ENCODE results near the gene PMF1.

PMF1 gene

DNA sequence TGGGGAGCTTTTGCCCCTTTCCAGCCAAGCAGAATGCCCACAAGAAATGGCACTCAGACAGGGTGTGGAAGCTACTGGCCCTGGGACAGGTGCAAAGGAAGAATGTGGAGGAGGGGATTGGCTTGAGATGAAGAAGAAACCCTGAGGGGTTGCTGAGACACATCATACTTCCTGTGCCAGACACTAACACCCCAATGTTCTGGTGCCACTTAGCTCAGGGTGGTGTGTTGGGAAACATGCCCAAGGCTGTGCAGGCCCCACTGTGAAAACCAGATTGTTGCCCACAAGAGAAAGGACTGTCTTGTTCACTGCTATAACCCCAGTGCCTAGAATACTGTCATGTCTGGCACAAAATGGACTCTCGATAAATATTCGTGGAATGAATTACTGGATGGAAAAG, 44.9 kb downstream of the PMF1 start:
- Histone ChIP-seq H3K9me3 (ENCODE audit: insufficient read depth, low read depth, low read length) (no peaks in the 10 kb centered on the region), H3K4me1 (ENCODE audit: insufficient read depth, low read length) (no peaks in the 10 kb centered on the region), H3K27ac (ENCODE audit: low read length) (no peak overlapping the region), H3K27me3 (ENCODE audit: insufficient read depth, low read length) (no peaks in the 10 kb centered on the region), H3K36me3 (ENCODE audit: insufficient read depth, low read depth, low read length) (peaks cover 92% of the 10 kb centered on the region), H3K9ac (ENCODE audit: low read depth, low read length) (no peak overlapping the region), H3K4me3 (ENCODE audit: low read length) (no peak overlapping the region)

DNA sequence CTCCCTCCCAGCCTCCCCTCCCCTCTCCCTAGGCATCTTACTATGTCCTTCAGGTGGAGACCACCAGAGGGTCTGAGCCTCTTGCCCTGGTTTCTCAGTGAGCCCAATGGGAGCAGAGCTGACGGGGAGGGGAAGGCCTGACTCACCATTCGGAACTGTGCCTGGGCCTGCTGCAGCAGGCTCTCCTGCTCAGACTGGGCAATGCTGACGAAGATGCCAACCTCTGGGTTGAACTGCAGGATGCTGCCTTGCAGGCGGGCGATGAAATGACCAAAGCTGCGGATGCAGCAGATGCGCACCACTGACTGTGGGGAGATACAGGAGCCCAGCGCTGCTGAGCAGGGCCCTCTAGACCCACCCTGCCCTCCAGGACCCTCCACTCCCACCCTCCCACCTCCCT, 46.1 kb downstream of the PMF1 start:
- no peaks in the 10 kb centered on the region for H3K9me3 ChIP-seq (ENCODE audit: insufficient read depth, low read depth, low read length)
- no peak overlapping the region for H3K27ac ChIP-seq (ENCODE audit: low read length)
- no peaks in the 10 kb centered on the region for H3K27me3 ChIP-seq (ENCODE audit: insufficient read depth, low read length)
- H3K36me3 ChIP-seq (ENCODE audit: insufficient read depth, low read depth, low read length), result peaks cover 92% of the 10 kb centered on the region
- H3K9ac ChIP-seq (ENCODE audit: low read depth, low read length), result no peak overlapping the region
- H3K4me3 ChIP-seq (ENCODE audit: low read length), result no peak overlapping the region
- no peaks in the 10 kb centered on the region for H3K4me1 ChIP-seq (ENCODE audit: insufficient read depth, low read length)

DNA sequence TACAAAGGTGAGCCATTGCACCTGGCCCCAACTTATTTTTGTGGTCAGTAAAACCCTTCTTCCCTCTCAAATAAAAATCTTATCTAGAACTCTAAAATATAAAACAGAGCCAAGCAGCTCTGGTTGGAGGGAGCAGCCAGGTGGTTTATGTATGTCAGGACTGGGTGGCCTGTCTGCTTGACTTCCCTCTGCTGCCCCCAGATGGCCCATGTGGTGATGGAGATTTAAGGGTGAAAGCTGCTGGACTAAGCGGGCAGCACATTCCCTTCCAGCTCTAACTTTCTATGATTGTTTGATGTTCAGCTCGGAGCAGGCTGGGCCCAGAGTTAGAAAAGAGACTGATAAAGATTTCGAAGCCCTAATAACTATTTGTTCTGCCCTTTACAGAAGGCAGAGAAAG, 47.0 kb downstream of the PMF1 start:
- H3K4me1 ChIP-seq (ENCODE audit: insufficient read depth, low read length), result no peaks in the 10 kb centered on the region
- no peak overlapping the region for H3K27ac ChIP-seq (ENCODE audit: low read length)
- no peaks in the 10 kb centered on the region for H3K27me3 ChIP-seq (ENCODE audit: insufficient read depth, low read length)
- peaks cover 91% of the 10 kb centered on the region for H3K36me3 ChIP-seq (ENCODE audit: insufficient read depth, low read depth, low read length)
- H3K4me3 ChIP-seq (ENCODE audit: low read length), result no peak overlapping the region
- H3K9me3 ChIP-seq (ENCODE audit: insufficient read depth, low read depth, low read length), result no peaks in the 10 kb centered on the region
- H3K9ac ChIP-seq (ENCODE audit: low read depth, low read length), result no peak overlapping the region

DNA sequence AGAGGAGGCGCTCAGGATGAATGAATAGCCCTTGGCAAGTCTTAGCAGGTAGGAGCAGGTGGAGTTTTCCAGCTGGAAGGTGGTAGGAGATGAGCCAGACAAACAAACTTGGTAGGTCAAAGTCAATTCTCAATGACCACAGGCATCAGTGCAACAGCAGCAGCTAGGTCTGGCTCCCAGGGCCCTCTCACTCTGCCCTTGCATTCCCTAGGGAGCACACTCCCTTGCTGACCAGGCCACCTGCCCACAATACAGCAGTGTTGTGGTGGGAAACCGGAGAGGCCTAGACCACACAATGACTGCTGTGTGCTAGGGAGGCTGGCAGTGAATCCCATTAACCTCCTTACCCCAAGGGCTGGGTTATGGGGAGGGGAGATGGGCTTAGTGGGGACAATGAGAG, 48.1 kb downstream of the PMF1 start:
- H3K9me3 ChIP-seq (ENCODE audit: insufficient read depth, low read depth, low read length), result no peaks in the 10 kb centered on the region
- H3K4me3 ChIP-seq (ENCODE audit: low read length), result no peak overlapping the region
- no peak overlapping the region for H3K27ac ChIP-seq (ENCODE audit: low read length)
- H3K36me3 ChIP-seq (ENCODE audit: insufficient read depth, low read depth, low read length), result peaks cover 97% of the 10 kb centered on the region
- H3K4me1 ChIP-seq (ENCODE audit: insufficient read depth, low read length), result no peaks in the 10 kb centered on the region
- no peak overlapping the region for H3K9ac ChIP-seq (ENCODE audit: low read depth, low read length)
- no peaks in the 10 kb centered on the region for H3K27me3 ChIP-seq (ENCODE audit: insufficient read depth, low read length)

DNA sequence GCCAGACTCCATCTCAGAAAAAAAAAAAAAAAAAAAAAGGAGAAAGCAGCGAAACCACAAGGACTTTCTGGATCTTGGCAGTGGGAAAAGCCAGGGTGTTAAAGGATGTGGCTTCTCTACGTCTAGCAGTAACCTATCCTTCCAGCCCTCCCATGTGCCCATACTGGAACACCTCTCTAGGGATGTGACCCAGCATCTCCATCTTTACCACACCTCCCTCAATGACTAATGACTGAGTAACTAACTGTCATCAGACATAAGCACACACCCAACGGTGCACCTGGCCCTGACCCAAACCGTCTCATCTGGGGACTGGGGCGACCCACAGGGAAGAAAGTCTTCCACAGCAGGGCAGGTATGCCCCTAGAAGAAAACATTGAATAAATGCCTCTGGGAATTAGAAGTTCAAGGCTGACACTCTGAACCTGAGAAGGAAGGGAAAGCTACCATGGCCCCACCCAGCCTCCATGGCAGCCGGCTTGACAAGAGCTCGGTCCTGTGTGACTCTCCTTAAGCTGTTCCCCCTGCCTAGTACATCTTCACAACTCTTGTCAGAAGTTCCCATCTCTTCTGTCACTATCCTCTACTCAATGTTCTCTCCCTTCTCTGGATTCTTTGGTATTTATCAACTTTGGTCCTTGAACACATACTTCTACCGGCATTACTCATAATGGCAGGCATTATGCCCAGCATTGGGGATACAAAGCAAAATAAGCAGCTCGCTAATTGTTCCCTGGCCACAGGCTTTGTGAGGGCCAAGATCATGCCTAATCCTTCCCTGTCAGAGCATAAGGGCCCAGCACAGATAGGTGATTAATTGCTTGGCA, 49.9 kb downstream of the PMF1 start:
- Histone ChIP-seq H3K4me1 (ENCODE audit: insufficient read depth, low read length) (no peaks in the 10 kb centered on the region), H3K9me3 (ENCODE audit: insufficient read depth, low read depth, low read length) (no peaks in the 10 kb centered on the region), H3K4me3 (ENCODE audit: low read length) (no peak overlapping the region), H3K27ac (ENCODE audit: low read length) (no peak overlapping the region), H3K27me3 (ENCODE audit: insufficient read depth, low read length) (no peaks in the 10 kb centered on the region), H3K36me3 (ENCODE audit: insufficient read depth, low read depth, low read length) (peaks cover 97% of the 10 kb centered on the region), H3K9ac (ENCODE audit: low read depth, low read length) (no peak overlapping the region)

DNA sequence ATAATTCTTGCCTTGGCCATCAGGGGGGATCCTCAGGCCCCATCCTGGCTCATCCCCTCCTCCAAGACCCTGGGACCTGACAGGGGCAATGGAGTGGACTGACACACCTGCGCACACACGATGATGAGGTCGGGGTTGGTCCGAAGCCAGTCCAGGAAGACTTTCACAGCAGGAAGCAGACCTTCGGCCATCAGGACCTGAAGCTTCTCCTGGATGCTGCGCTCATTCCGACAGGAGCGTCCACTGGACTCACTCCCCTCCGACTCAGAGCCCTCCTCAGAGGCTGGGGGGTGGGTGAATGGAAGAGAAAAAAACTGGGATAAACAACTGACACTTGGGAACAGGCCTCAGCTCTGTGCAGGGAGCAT, 50.5 kb downstream of the PMF1 start:
- Histone ChIP-seq H3K36me3 (ENCODE audit: insufficient read depth, low read depth, low read length) (peaks cover 97% of the 10 kb centered on the region), H3K9ac (ENCODE audit: low read depth, low read length) (no peak overlapping the region), H3K27me3 (ENCODE audit: insufficient read depth, low read length) (no peaks in the 10 kb centered on the region), H3K27ac (ENCODE audit: low read length) (no peak overlapping the region), H3K4me1 (ENCODE audit: insufficient read depth, low read length) (no peaks in the 10 kb centered on the region), H3K9me3 (ENCODE audit: insufficient read depth, low read depth, low read length) (no peaks in the 10 kb centered on the region), H3K4me3 (ENCODE audit: low read length) (no peak overlapping the region)

DNA sequence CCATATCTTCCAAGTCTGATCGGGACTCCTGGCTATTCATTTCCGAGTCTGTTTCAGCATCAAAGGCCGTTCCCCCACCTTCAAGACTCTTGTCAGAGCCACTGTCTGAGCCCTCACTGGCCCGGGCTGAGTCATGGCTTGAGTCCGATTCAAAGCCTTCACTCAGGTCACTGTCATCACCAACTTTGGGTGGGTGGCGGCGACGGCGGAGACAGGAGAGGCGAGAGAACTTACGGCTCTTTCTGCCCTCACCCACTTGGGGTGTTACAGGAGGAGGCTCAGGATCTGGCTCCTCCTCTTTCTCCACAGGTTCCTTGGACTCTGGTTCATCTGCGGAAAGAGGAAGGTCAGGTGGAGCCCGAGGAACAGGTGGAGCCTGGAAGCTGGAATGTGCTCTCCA, 53.2 kb downstream of the PMF1 start:
- H3K4me3 ChIP-seq (ENCODE audit: low read length), result no peak overlapping the region
- H3K27ac ChIP-seq (ENCODE audit: low read length), result no peak overlapping the region
- H3K9ac ChIP-seq (ENCODE audit: low read depth, low read length), result no peak overlapping the region
- peaks cover 95% of the 10 kb centered on the region for H3K36me3 ChIP-seq (ENCODE audit: insufficient read depth, low read depth, low read length)
- H3K9me3 ChIP-seq (ENCODE audit: insufficient read depth, low read depth, low read length), result no peaks in the 10 kb centered on the region
- H3K27me3 ChIP-seq (ENCODE audit: insufficient read depth, low read length), result no peaks in the 10 kb centered on the region
- H3K4me1 ChIP-seq (ENCODE audit: insufficient read depth, low read length), result no peaks in the 10 kb centered on the region

DNA sequence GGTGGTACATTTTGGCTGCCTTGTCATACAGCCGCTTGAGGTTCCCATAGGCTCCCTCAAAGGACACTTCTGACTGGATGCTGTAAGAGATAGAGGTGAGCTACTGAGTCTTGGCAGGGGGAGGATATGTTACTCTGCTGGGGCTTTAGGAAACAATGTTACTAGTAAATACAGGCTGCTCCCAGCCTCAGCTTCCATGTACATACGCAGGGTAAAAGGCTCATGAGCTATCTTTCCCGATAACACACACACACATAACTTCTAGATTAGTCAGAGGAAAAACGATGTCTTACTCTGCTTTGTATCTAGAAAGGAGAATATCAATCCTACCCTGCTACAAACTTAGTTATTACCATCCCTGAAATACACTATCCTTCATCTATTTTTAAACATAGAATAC, 55.5 kb downstream of the PMF1 start:
- H3K36me3 ChIP-seq (ENCODE audit: insufficient read depth, low read depth, low read length), result peaks cover 96% of the 10 kb centered on the region
- H3K4me3 ChIP-seq (ENCODE audit: low read length), result no peak overlapping the region
- no peaks in the 10 kb centered on the region for H3K4me1 ChIP-seq (ENCODE audit: insufficient read depth, low read length)
- H3K27me3 ChIP-seq (ENCODE audit: insufficient read depth, low read length), result no peaks in the 10 kb centered on the region
- no peaks in the 10 kb centered on the region for H3K9me3 ChIP-seq (ENCODE audit: insufficient read depth, low read depth, low read length)
- no peak overlapping the region for H3K9ac ChIP-seq (ENCODE audit: low read depth, low read length)
- H3K27ac ChIP-seq (ENCODE audit: low read length), result no peak overlapping the region

DNA sequence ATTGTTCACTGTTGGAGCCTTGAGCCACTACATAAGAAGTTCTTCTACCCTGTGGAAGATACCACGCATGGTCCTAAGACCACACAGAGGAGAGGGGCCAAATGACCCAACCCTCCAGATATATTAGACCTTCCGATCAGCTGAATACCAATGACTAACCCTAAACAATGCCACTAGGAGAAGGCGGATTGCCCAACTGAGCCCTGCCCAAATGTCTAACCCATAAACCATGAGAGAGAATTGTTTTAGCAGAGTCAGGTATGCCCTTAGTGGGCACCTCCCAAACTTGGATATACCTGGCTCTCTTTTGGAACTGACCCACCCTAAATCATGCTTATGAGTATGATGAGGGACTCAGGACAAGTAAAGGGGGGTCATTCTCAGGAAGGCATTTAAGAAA, 57.5 kb downstream of the PMF1 start:
- Histone ChIP-seq H3K4me1 (ENCODE audit: insufficient read depth, low read length) (no peaks in the 10 kb centered on the region), H3K4me3 (ENCODE audit: low read length) (no peak overlapping the region), H3K9me3 (ENCODE audit: insufficient read depth, low read depth, low read length) (no peaks in the 10 kb centered on the region), H3K27me3 (ENCODE audit: insufficient read depth, low read length) (no peaks in the 10 kb centered on the region), H3K36me3 (ENCODE audit: insufficient read depth, low read depth, low read length) (peaks cover 98% of the 10 kb centered on the region), H3K9ac (ENCODE audit: low read depth, low read length) (no peak overlapping the region), H3K27ac (ENCODE audit: low read length) (no peak overlapping the region)

DNA sequence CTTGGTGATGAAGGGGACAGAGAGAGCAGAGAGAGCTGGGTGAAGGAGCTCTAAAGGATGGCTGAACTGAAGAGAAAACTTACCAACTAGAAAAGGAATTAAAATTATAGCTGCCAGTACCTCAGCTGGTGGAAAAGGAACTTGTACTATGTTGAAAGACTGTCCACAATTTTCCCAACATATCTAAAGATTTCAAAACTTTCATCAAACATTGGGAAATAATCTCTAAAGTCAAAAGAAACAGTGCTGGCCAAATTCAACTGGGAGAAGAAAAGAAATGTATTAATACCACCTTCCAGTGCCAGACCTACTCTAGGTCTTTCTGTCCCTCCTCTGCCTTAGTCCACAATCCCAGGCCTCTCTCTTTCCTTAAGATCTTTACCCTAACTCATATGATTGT, 63.7 kb downstream of the PMF1 start:
- Histone ChIP-seq H3K9me3 (ENCODE audit: insufficient read depth, low read depth, low read length) (no peaks in the 10 kb centered on the region), H3K36me3 (ENCODE audit: insufficient read depth, low read depth, low read length) (peaks cover 88% of the 10 kb centered on the region), H3K9ac (ENCODE audit: low read depth, low read length) (no peak overlapping the region), H3K27me3 (ENCODE audit: insufficient read depth, low read length) (no peaks in the 10 kb centered on the region), H3K27ac (ENCODE audit: low read length) (no peak overlapping the region), H3K4me1 (ENCODE audit: insufficient read depth, low read length) (peaks cover 6% of the 10 kb centered on the region; the same call in 1 of the 2 replicates), H3K4me3 (ENCODE audit: low read length) (no peak overlapping the region)

DNA sequence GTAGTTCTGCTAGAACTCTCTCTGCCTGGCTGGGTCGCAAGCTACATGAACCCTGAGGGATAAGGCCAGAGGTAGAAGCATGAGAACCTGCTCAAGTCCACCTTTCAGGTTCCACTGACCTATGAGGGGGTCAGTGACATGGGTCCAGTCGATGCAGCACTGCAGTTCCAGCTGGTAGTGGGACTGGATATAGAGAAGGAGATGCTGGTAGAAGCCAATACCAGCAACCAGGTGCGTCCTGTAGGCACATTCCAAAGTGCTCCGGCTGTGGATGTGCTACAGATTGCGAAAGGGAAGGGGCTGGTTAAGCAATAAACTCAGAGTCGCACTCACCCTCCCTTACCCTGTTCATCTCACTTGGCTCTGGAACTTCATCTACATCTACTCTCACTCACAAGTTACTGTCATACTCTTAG, 64.2 kb downstream of the PMF1 start:
- H3K27ac ChIP-seq (ENCODE audit: low read length), result no peak overlapping the region
- H3K36me3 ChIP-seq (ENCODE audit: insufficient read depth, low read depth, low read length), result peaks cover 84% of the 10 kb centered on the region
- H3K27me3 ChIP-seq (ENCODE audit: insufficient read depth, low read length), result no peaks in the 10 kb centered on the region
- peaks cover 8% of the 10 kb centered on the region; the same call in 1 of the 2 replicates for H3K4me1 ChIP-seq (ENCODE audit: insufficient read depth, low read length)
- no peaks in the 10 kb centered on the region for H3K9me3 ChIP-seq (ENCODE audit: insufficient read depth, low read depth, low read length)
- H3K4me3 ChIP-seq (ENCODE audit: low read length), result no peak overlapping the region
- H3K9ac ChIP-seq (ENCODE audit: low read depth, low read length), result no peak overlapping the region

DNA sequence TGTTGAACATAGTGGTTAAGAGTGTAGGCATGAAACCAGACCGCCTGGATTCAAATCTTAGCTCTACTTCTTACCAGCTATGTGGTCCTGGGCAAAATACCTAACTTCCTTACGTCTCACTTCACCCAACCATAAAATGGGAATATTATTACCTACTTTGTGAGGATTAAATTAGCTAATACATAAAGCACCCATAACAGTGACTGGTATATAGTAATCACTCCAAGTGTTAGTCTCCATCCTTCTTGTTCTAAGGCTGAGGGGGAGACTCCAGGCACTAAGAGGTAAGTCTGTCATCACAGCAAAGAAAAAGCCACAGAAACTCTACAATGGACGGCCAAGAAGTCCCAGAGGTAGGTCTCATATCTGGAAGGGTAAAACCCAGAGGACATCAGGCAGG, 67.0 kb downstream of the PMF1 start:
- peaks cover 14% of the 10 kb centered on the region for H3K4me1 ChIP-seq (ENCODE audit: insufficient read depth, low read length)
- no peaks in the 10 kb centered on the region for H3K27me3 ChIP-seq (ENCODE audit: insufficient read depth, low read length)
- peaks cover 55% of the 10 kb centered on the region for H3K36me3 ChIP-seq (ENCODE audit: insufficient read depth, low read depth, low read length)
- no peak overlapping the region for H3K4me3 ChIP-seq (ENCODE audit: low read length)
- no peak overlapping the region for H3K9ac ChIP-seq (ENCODE audit: low read depth, low read length)
- H3K9me3 ChIP-seq (ENCODE audit: insufficient read depth, low read depth, low read length), result no peaks in the 10 kb centered on the region
- H3K27ac ChIP-seq (ENCODE audit: low read length), result no peak overlapping the region
